ENCODE results near the gene UIMC1. TPM values are rescaled to one million over a fixed set of nuclear protein-coding genes. Genes with fewer than 3 reads are reported as not detected.

Gene UIMC1
- total RNA-seq, 4 donors from 2014 or later: 34.7 to 51.1 (median 48.9) TPM

DNA sequence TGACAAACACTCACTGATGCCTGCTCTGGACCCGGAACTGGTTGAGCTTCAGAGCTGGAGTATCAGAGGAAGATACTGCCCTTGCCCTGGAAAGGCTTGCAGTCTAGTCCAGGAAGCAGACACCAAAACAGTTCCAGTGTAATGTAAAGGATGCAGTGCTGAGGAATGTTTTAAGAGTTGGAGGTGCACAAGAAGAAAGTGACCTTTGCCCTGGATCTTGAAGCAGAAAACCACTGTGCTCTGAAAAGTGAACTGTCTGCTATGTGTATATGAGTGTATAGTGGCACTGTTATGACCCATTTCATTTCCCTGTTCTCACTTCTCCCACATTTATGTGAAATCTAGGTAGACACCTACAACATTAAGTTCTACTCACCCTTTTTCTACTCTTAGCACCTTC, 18.0 kb upstream of the UIMC1 start:
- Histone ChIP-seq H3K27me3 (no peaks in the 10 kb centered on the region), H3K27ac (replicated peaks in 1 of 4) (peak overlapping the region in 3 of 4 donors; percentile 1 to 7 (median 2)), H3K36me3 (peaks cover 0 to 7% (median 3%) of the 10 kb centered on the region in 4 donors), H3K9me3 (no peaks in the 10 kb centered on the region), H3K4me1 (peaks cover 19 to 41% (median 25%) of the 10 kb centered on the region in 4 donors), H3K4me3 (no peak overlapping the region)
- TF ChIP-seq, protein P1, sequence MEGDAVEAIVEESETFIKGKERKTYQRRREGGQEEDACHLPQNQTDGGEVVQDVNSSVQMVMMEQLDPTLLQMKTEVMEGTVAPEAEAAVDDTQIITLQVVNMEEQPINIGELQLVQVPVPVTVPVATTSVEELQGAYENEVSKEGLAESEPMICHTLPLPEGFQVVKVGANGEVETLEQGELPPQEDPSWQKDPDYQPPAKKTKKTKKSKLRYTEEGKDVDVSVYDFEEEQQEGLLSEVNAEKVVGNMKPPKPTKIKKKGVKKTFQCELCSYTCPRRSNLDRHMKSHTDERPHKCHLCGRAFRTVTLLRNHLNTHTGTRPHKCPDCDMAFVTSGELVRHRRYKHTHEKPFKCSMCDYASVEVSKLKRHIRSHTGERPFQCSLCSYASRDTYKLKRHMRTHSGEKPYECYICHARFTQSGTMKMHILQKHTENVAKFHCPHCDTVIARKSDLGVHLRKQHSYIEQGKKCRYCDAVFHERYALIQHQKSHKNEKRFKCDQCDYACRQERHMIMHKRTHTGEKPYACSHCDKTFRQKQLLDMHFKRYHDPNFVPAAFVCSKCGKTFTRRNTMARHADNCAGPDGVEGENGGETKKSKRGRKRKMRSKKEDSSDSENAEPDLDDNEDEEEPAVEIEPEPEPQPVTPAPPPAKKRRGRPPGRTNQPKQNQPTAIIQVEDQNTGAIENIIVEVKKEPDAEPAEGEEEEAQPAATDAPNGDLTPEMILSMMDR (IDR thresholded peaks at IDR 0.05): no peak
- TF ChIP-seq EP300 (IDR thresholded peaks at IDR 0.05): no peak
- intact Hi-C loops (cut with DNase I): no loop called here
- DNase-seq (ENCODE audit: extremely low spot score): no peak
- 100% methylated on average over 1 of the region's 1 CpG for WGBS

DNA sequence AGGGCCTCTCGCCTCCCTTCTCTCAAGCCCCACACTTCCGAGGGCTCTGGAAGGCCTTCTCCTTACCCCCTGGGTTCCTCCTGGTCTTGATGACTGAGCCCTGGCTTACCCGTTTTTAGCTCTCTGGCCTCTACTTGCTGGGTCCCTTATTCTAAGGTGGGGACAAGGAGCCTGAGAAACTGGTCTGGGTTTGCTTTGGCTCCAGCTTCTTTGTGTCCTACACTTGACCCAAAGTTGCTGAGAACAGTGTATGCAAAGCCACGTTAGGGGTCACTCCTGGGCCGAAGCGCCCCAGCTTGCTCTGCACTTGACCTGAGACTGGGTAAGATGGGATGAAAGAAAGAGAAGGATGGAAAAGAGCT, 16.7 kb upstream of the UIMC1 start:
- 33% methylated on average over 6 of the region's 6 CpGs for WGBS
- peak overlapping the region; percentile 68 to 97 (median 72) for H3K4me3 ChIP-seq
- no peak for DNase-seq (ENCODE audit: extremely low spot score)
- TF ChIP-seq POLR2A (IDR thresholded peaks at IDR 0.05; ENCODE audit: low read depth): no peak
- TF ChIP-seq EP300 (IDR thresholded peaks at IDR 0.05): no peak
- TF ChIP-seq POLR2AphosphoS5 (IDR thresholded peaks at IDR 0.05): no peak
- TF ChIP-seq, protein P1 (IDR thresholded peaks at IDR 0.05): no peak
- peaks cover 0 to 7% (median 2%) of the 10 kb centered on the region in 4 donors for H3K36me3 ChIP-seq
- H3K27ac ChIP-seq (replicated peaks in 1 of 4): peak overlapping the region; percentile 81 to 92 (median 87)
- intact Hi-C loops (cut with DNase I): no loop called here
- H3K9me3 ChIP-seq: no peaks in the 10 kb centered on the region
- no peaks in the 10 kb centered on the region for H3K27me3 ChIP-seq
- peaks cover 19 to 41% (median 25%) of the 10 kb centered on the region in 4 donors for H3K4me1 ChIP-seq

DNA sequence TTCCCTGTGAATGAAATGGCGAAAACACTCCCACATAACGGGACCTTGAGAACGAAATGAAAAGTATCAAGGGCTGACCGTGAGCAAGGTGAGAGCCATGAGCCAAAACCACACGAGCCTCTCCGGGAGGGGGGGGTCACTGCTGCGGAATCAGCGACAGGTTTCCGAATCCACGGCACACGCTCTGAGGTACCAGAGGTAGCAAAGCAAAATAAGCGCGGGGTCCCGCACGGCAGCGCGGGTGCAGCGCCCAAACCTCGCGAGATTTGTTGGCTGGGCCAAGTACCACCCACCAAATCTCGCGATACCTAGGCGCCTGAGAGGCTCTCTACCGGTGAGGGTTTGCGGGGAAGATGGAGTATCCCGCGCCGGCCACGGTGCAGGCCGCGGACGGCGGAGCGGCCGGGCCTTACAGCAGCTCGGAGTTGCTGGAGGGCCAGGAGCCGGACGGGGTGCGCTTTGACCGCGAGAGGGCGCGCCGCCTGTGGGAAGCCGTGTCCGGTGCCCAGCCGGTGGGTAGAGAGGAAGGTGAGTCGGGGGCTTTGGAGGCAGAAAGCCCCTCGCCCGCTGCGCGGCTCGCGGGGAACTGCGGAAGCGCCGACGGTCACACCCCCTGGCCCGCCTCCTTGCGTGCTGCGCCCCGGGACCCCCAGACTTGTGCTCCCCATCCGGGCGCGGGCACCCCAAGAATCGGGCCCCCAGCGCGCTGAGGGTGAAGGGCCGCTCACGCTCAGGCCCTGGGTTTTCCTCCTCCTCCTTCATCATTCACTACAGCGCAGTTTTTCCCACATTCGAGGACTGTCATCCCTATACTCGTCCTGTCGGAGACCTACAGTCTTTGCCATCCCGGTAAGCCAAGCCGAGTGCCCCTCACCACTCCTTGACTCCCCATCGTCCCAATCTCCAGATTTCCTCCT, 16.1 kb upstream of the UIMC1 start, which contains the start of gene ZNF346:
Gene ZNF346, plus strand, starts transcription at position 311 of the 917 bp plus-strand sequence. Its CDS starts 43 bp downstream, at position 354.
- H3K27ac ChIP-seq (replicated peaks in 1 of 4): peak within 1 kb of the TSS; percentile 81 to 92 (median 87)
- H3K27me3 ChIP-seq: no peaks in the 10 kb centered on the region
- H3K4me1 ChIP-seq: peaks cover 19 to 41% (median 25%) of the 10 kb centered on the region in 4 donors
- H3K9me3 ChIP-seq: no peaks in the 10 kb centered on the region
- H3K4me3 ChIP-seq: peak within 1 kb of the TSS; percentile 68 to 97 (median 72)
- peak; percentile 96 for DNase-seq (ENCODE audit: extremely low spot score)
- intact Hi-C loops (cut with DNase I): no loop called here
- 1% methylated on average over 51 of the region's 77 CpGs for WGBS
- TF ChIP-seq, protein P1 (IDR thresholded peaks at IDR 0.05): peak; percentile 50 to 59 (median 58)
- TF ChIP-seq POLR2A (IDR thresholded peaks at IDR 0.05; ENCODE audit: low read depth) (no peak), POLR2AphosphoS5 (IDR thresholded peaks at IDR 0.05) (peak; percentile 60 to 82)
- H3K36me3 ChIP-seq: peaks cover 0 to 7% (median 1%) of the 10 kb centered on the region in 4 donors

DNA sequence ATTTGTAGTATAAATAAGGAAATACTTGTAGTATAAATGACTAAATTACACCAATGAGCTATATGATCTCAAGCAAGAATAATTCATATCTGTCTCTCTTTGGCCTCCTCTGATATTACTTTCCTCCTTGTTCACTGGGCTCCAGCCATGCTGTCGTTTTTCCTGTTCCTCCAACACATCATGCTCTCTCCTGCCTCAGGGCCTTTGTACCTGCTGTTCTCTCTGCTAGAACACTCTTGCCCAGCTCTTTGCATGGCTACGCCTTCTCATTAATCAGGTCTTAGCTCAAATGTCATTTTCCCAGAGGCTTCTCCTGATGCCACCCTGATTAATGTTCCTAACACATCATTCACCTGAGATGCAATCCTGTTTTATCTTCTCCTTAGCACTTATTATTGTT, 13.5 kb upstream of the UIMC1 start:
- TF ChIP-seq, protein P1 (IDR thresholded peaks at IDR 0.05): no peak
- TF ChIP-seq EP300 (IDR thresholded peaks at IDR 0.05) (no peak), POLR2A (IDR thresholded peaks at IDR 0.05; ENCODE audit: low read depth) (no peak), POLR2AphosphoS5 (IDR thresholded peaks at IDR 0.05) (no peak)
- Histone ChIP-seq H3K36me3 (no peaks in the 10 kb centered on the region), H3K4me1 (peaks cover 19 to 34% (median 23%) of the 10 kb centered on the region in 4 donors), H3K27me3 (no peaks in the 10 kb centered on the region), H3K27ac (replicated peaks in 1 of 4) (no peak overlapping the region), H3K4me3 (no peak overlapping the region), H3K9me3 (no peaks in the 10 kb centered on the region)
- intact Hi-C loops (cut with DNase I): no loop called here
- DNase-seq (ENCODE audit: extremely low spot score): no peak
- WGBS: 89% methylated on average over 2 of the region's 2 CpGs

Measured in esophagus muscularis mucosa (tissue), 4 donors.